HepG2 (cell line): ENCODE data around the gene PRKAB1. TPM values are rescaled to one million over a fixed set of nuclear protein-coding genes. Genes with fewer than 3 reads are reported as not detected.

Source experiments
- AHR ChIP-seq: IDR thresholded peaks from 2 replicates; pipeline ENCODE4 v1.6.1; 2018; ENCODE audit warnings: missing genetic modification reagents, missing compliant biosample characterization
- HDAC2 ChIP-seq: sonication (generic); formaldehyde crosslinking; IDR thresholded peaks from 2 replicates; pipeline ENCODE4 v1.4.0; 2020; ENCODE audit warnings: missing genetic modification reagents
- HNF4A ChIP-seq: sonication (generic); formaldehyde crosslinking; IDR thresholded peaks from 2 replicates; pipeline ENCODE4 v1.4.0; 2020; ENCODE audit warnings: missing genetic modification reagents
- NR2F6 ChIP-seq, 2 experiments: IDR thresholded peaks; 2 replicates each; pipeline ENCODE4 v1.6.1; 2016; ENCODE audit warnings: antibody characterized with exemption in 1 of 2, mild to moderate bottlenecking in 1 of 2
- RBM39 ChIP-seq: fragments of 200-400 bp; formaldehyde crosslinking; IDR thresholded peaks from one replicate; pipeline ENCODE4 v1.6.1; 2018; ENCODE audit warnings: antibody characterized with exemption, mild to moderate bottlenecking, low read depth, low read length; ENCODE audit not compliant: poor library complexity, severe bottlenecking
- SOX13 ChIP-seq, 3 experiments: fragments of 450-650 bp in 1 of 3; sonication (generic) in 1 of 3; formaldehyde crosslinking in 1 of 3; IDR thresholded peaks in 2 of 3; conservative IDR thresholded peaks in 1 of 3; 2 replicates each; pipeline versions ENCODE4 v1.5.0 to v1.6.1; 2016 to 2020; ENCODE audit warnings: antibody characterized with exemption in 1 of 3, mild to moderate bottlenecking in 1 of 3, missing compliant biosample characterization in 1 of 3, missing genetic modification reagents in 1 of 3, moderate library complexity in 1 of 3
- TFAP4 ChIP-seq: sonication (generic); IDR thresholded peaks from 2 replicates; pipeline ENCODE4 v1.6.1; 2016; ENCODE audit warnings: low read depth, borderline replicate concordance
- ZFYVE20 ChIP-seq: sonication (generic); formaldehyde crosslinking; IDR thresholded peaks from 2 replicates; pipeline ENCODE4 v1.8.0; 2023; ENCODE audit warnings: low read depth, mild to moderate bottlenecking, moderate library complexity, missing genetic modification reagents, borderline replicate concordance
- ZMYM4 ChIP-seq: sonication (generic); formaldehyde crosslinking; IDR thresholded peaks from 2 replicates; pipeline ENCODE4 v1.8.1; 2023; ENCODE audit warnings: mild to moderate bottlenecking, missing genetic modification reagents
- ZNF18 ChIP-seq: sonication (generic); formaldehyde crosslinking; IDR thresholded peaks from 2 replicates; pipeline ENCODE4 v1.8.0; 2022; ENCODE audit warnings: mild to moderate bottlenecking, missing genetic modification reagents; ENCODE audit not compliant: insufficient replicate concordance
- ZNF75D ChIP-seq: sonication (generic); formaldehyde crosslinking; IDR thresholded peaks from 2 replicates; pipeline ENCODE4 v1.8.1; 2023; ENCODE audit warnings: missing genetic modification reagents, mild to moderate bottlenecking, borderline replicate concordance
- ZNF773 ChIP-seq: sonication (generic); formaldehyde crosslinking; IDR thresholded peaks from 2 replicates; pipeline ENCODE4 v1.4.0; 2020; ENCODE audit warnings: missing genetic modification reagents, borderline replicate concordance
- polyA plus RNA-seq, 8 experiments: library from polyadenylated mRNA; depleted of rRNA in 3 of 8; stranded (reverse) in 7 of 8; unstranded in 1 of 8; fragments of >200 nt; fragmentation: Illumina TruSeq in 4 of 8; extraction: Trizol in 4 of 8; gene quantifications; 2 replicates each; pipeline versions ENCODE4 v1.2.1 to v1.2.3, GENCODE V29; 2011 to 2016; ENCODE audit warnings: low read depth in 4 of 8, missing spikeins in 1 of 8, mixed read lengths in 1 of 8; ENCODE audit not compliant: insufficient read depth in 1 of 8
- total RNA-seq, 5 experiments: library from RNA; depleted of rRNA; stranded (reverse); fragments of >200 nt; fragmentation: Illumina TruSeq; extraction: Trizol; gene quantifications; 2 replicates each; pipeline ENCODE4 v1.2.3, GENCODE V29; 2016; ENCODE audit warnings: low read depth in 1 of 5
- TF ChIP-seq, protein P1 (sequence below): sonication (generic); formaldehyde crosslinking; IDR thresholded peaks from 2 replicates; pipeline ENCODE4 v1.4.0; 2020; ENCODE audit warnings: missing genetic modification reagents, mild to moderate bottlenecking, borderline replicate concordance
- TF ChIP-seq, protein P2 (sequence below): sonication (generic); formaldehyde crosslinking; conservative IDR thresholded peaks from 2 replicates; pipeline ENCODE4 v1.4.0; 2020; ENCODE audit warnings: mild to moderate bottlenecking, missing genetic modification reagents, moderate library complexity

Gene PRKAB1
- total and polyA plus RNA-seq, 2 of the 13 experiments (the other 11 are each of a cell fraction or from before 2014, with no cell fraction given) = 28.4 to 35.5 TPM

- TF ChIP-seq, protein P1, sequence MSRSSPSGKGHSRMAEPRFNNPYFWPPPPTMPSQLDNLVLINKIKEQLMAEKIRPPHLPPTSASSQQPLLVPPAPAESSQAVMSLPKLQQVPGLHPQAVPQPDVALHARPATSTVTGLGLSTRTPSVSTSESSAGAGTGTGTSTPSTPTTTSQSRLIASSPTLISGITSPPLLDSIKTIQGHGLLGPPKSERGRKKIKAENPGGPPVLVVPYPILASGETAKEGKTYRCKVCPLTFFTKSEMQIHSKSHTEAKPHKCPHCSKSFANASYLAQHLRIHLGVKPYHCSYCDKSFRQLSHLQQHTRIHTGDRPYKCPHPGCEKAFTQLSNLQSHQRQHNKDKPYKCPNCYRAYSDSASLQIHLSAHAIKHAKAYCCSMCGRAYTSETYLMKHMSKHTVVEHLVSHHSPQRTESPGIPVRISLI (CRISPR knock-in tag) = no peak
- TF ChIP-seq ZNF75D (no peak), SOX13 (IDR thresholded peaks at IDR 0.05) (no peak), SOX13 (CRISPR knock-in tag; conservative IDR thresholded peaks at IDR 0.05 in 1 of 2, IDR thresholded peaks at IDR 0.05 in 1 of 2) (peak in 1 of 2 experiments; percentile 16; a peak in 1 of 4 replicates), TFAP4 (peak; percentile 86), ZFYVE20 (CRISPR knock-in tag) (no peak), NR2F6 (IDR thresholded peaks at IDR 0.05) (peak; percentile 68), NR2F6 (CRISPR knock-in tag; IDR thresholded peaks at IDR 0.05) (peak; percentile 38; the same call in 1 of the 2 replicates), RBM39 (no peak), ZNF773 (CRISPR knock-in tag) (no peak), ZNF18 (CRISPR knock-in tag) (no peak), AHR (no peak), ZMYM4 (CRISPR knock-in tag) (0 out of 2 replicates have a peak, but pooled peaks have one; percentile 15), HNF4A (peak; percentile 50; the same call in 1 of the 2 replicates), HDAC2 (CRISPR knock-in tag) (0 out of 2 replicates have a peak, but pooled peaks have one; percentile 21)
- TF ChIP-seq, protein P2, sequence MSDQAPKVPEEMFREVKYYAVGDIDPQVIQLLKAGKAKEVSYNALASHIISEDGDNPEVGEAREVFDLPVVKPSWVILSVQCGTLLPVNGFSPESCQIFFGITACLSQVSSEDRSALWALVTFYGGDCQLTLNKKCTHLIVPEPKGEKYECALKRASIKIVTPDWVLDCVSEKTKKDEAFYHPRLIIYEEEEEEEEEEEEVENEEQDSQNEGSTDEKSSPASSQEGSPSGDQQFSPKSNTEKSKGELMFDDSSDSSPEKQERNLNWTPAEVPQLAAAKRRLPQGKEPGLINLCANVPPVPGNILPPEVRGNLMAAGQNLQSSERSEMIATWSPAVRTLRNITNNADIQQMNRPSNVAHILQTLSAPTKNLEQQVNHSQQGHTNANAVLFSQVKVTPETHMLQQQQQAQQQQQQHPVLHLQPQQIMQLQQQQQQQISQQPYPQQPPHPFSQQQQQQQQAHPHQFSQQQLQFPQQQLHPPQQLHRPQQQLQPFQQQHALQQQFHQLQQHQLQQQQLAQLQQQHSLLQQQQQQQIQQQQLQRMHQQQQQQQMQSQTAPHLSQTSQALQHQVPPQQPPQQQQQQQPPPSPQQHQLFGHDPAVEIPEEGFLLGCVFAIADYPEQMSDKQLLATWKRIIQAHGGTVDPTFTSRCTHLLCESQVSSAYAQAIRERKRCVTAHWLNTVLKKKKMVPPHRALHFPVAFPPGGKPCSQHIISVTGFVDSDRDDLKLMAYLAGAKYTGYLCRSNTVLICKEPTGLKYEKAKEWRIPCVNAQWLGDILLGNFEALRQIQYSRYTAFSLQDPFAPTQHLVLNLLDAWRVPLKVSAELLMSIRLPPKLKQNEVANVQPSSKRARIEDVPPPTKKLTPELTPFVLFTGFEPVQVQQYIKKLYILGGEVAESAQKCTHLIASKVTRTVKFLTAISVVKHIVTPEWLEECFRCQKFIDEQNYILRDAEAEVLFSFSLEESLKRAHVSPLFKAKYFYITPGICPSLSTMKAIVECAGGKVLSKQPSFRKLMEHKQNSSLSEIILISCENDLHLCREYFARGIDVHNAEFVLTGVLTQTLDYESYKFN (CRISPR knock-in tag) = peak; percentile 65
These were observed 40.8 kb upstream of the PRKAB1 start (continued) for GRCh38 chr12:119627019-119627643.
